Measurements from ENCODE around the gene SECTM1.
A peak's percentile ranks its signal among the peaks of the same experiment; 100 is the strongest.

Gene SECTM1

DNA sequence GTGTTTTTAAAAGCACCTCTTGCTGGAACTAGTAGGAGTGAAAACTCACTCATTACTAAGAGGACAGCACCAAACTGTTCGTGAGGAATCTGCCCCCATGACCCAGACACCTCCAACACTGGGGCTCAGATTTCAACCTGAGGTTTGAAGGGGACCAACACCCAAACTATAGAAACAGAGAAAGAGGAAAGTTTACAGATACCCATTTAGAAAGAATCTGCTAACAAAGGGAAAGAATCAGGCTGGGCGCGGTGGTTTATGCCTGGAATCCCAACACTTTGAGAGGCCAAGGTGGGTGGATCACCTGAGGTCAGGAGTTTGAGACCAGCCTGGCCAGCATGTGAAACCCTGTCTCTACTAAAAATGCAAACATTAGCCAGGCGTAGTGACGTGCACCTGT, 56.6 kb downstream of the SECTM1 start:
- Histone ChIP-seq H3K36me3 (ENCODE audit: control insufficient read depth, insufficient read depth, low read length) (no peaks in the 10 kb centered on the region), H3K4me3 (replicated peaks; ENCODE audit: low read depth, low read length) (no peak overlapping the region), H3K27me3 (replicated peaks; ENCODE audit: control insufficient read depth, insufficient read depth, low read length) (peaks cover 2% of the 10 kb centered on the region; the same call in 1 of the 2 replicates)
- no peak for DNase-seq (ENCODE audit: extremely low read depth, insufficient read length)
- TF ChIP-seq, protein P1, sequence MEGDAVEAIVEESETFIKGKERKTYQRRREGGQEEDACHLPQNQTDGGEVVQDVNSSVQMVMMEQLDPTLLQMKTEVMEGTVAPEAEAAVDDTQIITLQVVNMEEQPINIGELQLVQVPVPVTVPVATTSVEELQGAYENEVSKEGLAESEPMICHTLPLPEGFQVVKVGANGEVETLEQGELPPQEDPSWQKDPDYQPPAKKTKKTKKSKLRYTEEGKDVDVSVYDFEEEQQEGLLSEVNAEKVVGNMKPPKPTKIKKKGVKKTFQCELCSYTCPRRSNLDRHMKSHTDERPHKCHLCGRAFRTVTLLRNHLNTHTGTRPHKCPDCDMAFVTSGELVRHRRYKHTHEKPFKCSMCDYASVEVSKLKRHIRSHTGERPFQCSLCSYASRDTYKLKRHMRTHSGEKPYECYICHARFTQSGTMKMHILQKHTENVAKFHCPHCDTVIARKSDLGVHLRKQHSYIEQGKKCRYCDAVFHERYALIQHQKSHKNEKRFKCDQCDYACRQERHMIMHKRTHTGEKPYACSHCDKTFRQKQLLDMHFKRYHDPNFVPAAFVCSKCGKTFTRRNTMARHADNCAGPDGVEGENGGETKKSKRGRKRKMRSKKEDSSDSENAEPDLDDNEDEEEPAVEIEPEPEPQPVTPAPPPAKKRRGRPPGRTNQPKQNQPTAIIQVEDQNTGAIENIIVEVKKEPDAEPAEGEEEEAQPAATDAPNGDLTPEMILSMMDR (IDR thresholded peaks at IDR 0.05; ENCODE audit: insufficient read depth, low read length, poor library complexity, severe bottlenecking): no peak

- TF ChIP-seq, protein P1 (IDR thresholded peaks at IDR 0.05; ENCODE audit: insufficient read depth, low read length, poor library complexity, severe bottlenecking): no peak
- H3K27me3 ChIP-seq (replicated peaks; ENCODE audit: control insufficient read depth, insufficient read depth, low read length): no peaks in the 10 kb centered on the region
- no peak overlapping the region for H3K4me3 ChIP-seq (replicated peaks; ENCODE audit: low read depth, low read length)
- DNase-seq (ENCODE audit: extremely low read depth, insufficient read length): no peak
- peaks cover 5% of the 10 kb centered on the region; the same call in 1 of the 2 replicates for H3K36me3 ChIP-seq (ENCODE audit: control insufficient read depth, insufficient read depth, low read length)
These were observed 58.2 kb downstream of the SECTM1 start for GRCh38 chr17:82275326-82275725.

DNA sequence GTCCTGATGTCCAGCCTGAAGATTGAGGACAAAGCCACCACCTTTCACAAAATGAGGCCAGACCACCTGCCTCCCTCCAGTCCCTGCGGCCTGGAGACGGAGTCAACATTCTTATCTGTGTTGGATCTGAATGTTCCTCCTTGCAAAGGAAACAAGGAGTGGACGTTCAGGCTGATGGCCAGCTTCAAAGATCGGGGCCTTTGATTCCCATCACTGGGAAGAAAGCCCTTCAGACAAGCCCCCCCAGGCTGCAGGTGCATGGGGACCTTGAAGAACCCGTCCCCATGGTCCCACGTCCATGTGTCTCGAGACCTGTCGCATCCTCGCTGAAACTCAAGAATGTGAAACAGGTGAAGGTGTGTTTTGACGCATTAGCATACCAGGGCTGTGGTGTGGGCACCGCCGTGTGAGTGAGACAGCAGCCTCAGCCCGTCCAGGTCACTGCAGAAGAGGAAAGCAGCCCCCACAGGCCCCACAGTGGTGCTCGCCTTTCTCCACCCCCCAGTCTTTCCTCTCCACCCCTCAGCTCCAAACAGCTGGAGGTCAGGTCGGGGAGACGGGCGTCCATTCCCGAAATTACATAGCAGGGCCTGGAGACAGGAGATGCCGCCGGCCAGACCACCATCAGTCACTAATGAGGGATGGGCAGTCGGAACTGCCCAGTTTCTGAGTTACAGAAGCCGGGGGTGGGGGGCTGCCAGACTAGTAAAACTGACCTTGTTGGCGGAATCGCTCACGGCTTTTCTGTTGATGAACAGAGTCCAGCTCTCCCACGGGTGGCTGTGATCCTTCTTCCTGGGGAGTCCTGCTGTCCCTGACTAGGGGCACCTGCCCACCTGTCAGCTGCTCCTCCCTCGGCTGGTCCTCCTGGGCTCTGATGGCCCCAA, 59.2 kb downstream of the SECTM1 start:
- no peak for DNase-seq (ENCODE audit: extremely low read depth, insufficient read length)
- H3K36me3 ChIP-seq (ENCODE audit: control insufficient read depth, insufficient read depth, low read length): peaks cover 10% of the 10 kb centered on the region
- TF ChIP-seq, protein P1 (IDR thresholded peaks at IDR 0.05; ENCODE audit: insufficient read depth, low read length, poor library complexity, severe bottlenecking): no peak
- no peak overlapping the region for H3K4me3 ChIP-seq (replicated peaks; ENCODE audit: low read depth, low read length)
- no peaks in the 10 kb centered on the region for H3K27me3 ChIP-seq (replicated peaks; ENCODE audit: control insufficient read depth, insufficient read depth, low read length)

- TF ChIP-seq, protein P1 (IDR thresholded peaks at IDR 0.05; ENCODE audit: insufficient read depth, low read length, poor library complexity, severe bottlenecking): no peak
- Histone ChIP-seq H3K27me3 (replicated peaks; ENCODE audit: control insufficient read depth, insufficient read depth, low read length) (no peaks in the 10 kb centered on the region), H3K4me3 (replicated peaks; ENCODE audit: low read depth, low read length) (peak within 1 kb of the TSS; percentile 91), H3K36me3 (ENCODE audit: control insufficient read depth, insufficient read depth, low read length) (peaks cover 14% of the 10 kb centered on the region)
- peak; percentile 89 for DNase-seq (ENCODE audit: extremely low read depth, insufficient read length)
These were observed 60.0 kb downstream of the SECTM1 start, which contains the start of gene CSNK1D for GRCh38 chr17:82273327-82274133. TSS of gene CSNK1D (minus strand) at chr17:82273700. CDS start at chr17:82273381, 319 bp downstream.

- Histone ChIP-seq H3K36me3 (ENCODE audit: control insufficient read depth, insufficient read depth, low read length) (peaks cover 18% of the 10 kb centered on the region), H3K27me3 (replicated peaks; ENCODE audit: control insufficient read depth, insufficient read depth, low read length) (no peaks in the 10 kb centered on the region), H3K4me3 (replicated peaks; ENCODE audit: low read depth, low read length) (peak overlapping the region; percentile 91)
- TF ChIP-seq, protein P1 (IDR thresholded peaks at IDR 0.05; ENCODE audit: insufficient read depth, low read length, poor library complexity, severe bottlenecking): no peak
- DNase-seq (ENCODE audit: extremely low read depth, insufficient read length): peak; percentile 42
These were observed 60.9 kb downstream of the SECTM1 start for GRCh38 chr17:82272495-82273326.

Measured in GM06990 (cell line).